ENCODE results near the gene CATSPERZ.

DNA sequence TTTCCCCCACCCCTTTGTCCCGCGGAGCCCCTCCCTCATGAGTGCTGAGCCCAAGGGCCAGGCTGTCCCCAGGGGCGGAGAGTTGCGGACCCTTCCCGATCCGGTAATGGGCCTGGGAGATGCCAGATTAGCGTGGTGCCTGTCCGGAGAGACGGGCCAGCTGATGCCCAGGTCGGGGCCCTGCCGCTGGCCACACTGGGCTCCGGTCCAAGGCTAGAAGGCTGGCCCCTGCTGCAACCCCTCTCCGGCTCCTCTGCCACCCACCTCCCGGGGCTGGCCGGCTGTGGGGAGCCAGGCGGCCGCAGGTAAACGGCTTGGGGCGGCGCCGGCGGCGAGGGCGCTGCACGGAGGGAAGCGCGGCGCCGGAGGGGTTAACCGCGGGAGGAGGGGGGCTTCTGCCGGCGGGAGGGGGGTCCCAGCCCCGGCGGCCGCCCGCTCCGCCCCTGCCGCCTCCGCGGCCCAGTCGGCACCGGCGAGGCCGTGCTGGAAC lies 8.9 kb upstream of the CATSPERZ start, which contains the start of gene KCNK4:
- TF ChIP-seq, protein P1, sequence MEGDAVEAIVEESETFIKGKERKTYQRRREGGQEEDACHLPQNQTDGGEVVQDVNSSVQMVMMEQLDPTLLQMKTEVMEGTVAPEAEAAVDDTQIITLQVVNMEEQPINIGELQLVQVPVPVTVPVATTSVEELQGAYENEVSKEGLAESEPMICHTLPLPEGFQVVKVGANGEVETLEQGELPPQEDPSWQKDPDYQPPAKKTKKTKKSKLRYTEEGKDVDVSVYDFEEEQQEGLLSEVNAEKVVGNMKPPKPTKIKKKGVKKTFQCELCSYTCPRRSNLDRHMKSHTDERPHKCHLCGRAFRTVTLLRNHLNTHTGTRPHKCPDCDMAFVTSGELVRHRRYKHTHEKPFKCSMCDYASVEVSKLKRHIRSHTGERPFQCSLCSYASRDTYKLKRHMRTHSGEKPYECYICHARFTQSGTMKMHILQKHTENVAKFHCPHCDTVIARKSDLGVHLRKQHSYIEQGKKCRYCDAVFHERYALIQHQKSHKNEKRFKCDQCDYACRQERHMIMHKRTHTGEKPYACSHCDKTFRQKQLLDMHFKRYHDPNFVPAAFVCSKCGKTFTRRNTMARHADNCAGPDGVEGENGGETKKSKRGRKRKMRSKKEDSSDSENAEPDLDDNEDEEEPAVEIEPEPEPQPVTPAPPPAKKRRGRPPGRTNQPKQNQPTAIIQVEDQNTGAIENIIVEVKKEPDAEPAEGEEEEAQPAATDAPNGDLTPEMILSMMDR (conservative IDR thresholded peaks at IDR 0.05 in 1 of 2, IDR thresholded peaks at IDR 0.05 in 1 of 2; ENCODE audit: extremely low read depth in 1 of 2, insufficient read depth in 1 of 2, low read depth in 1 of 2, low read length in 2 of 2): no peak
- no peak for TF ChIP-seq EZH2 (IDR thresholded peaks at IDR 0.05; ENCODE audit: borderline replicate concordance, low read length)

All from mammary epithelial cell (primary cell).